Ishikawa (cell line): ENCODE results near the gene FBXO47.

Experiments used
- CREB1 ChIP-seq: IDR thresholded peaks from 2 replicates; pipeline ENCODE4 v1.6.1; 2012; ENCODE audit warnings: low read depth
- EP300 ChIP-seq: IDR thresholded peaks from 2 replicates; pipeline ENCODE4 v1.6.1; 2012; ENCODE audit warnings: borderline replicate concordance
- FOXM1 ChIP-seq: IDR thresholded peaks from 2 replicates; pipeline ENCODE4 v1.6.1; 2012; ENCODE audit warnings: low read depth, borderline replicate concordance
- TAF1 ChIP-seq: IDR thresholded peaks from 2 replicates; pipeline ENCODE4 v1.6.1; 2012; ENCODE audit warnings: low read depth, mild to moderate bottlenecking
- YY1 ChIP-seq: IDR thresholded peaks from 2 replicates; pipeline ENCODE4 v1.6.1; 2012; ENCODE audit warnings: low read depth
- ZBTB7A ChIP-seq: IDR thresholded peaks from 2 replicates; pipeline ENCODE4 v1.6.1; 2012; ENCODE audit warnings: low read depth
- TF ChIP-seq, protein P1 (sequence below): IDR thresholded peaks from 2 replicates; pipeline ENCODE4 v1.6.1; 2012
- TF ChIP-seq, protein P2 (sequence below): IDR thresholded peaks from 2 replicates; pipeline ENCODE4 v1.6.1; 2012
- TF ChIP-seq, protein P3 (sequence below): IDR thresholded peaks from 2 replicates; pipeline ENCODE4 v1.6.1; 2012; ENCODE audit warnings: low read depth, mild to moderate bottlenecking

DNA sequence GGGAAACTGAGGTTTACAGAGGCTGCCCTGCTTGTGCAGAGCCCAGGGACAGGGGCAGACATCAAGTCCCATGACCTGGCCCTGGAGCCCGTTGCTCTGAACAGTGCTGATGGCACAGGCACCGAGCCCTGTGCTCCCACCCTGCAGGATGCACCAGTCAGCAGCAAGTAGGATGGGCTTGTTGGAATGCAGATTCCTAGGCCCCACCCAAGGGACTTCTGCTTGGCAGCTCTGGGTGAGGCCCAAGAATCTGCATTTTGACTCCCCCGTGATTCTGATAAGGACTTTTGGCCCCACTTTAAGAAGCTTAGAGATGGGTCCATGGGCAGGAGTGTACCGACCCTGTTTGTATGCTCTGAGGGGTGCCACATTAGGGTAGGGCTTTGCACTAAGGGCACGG, 74.1 kb downstream of the FBXO47 start:
- TF ChIP-seq CREB1 (no peak), FOXM1 (no peak), ZBTB7A (no peak), YY1 (no peak), EP300 (no peak), TAF1 (no peak)
- TF ChIP-seq, protein P1, sequence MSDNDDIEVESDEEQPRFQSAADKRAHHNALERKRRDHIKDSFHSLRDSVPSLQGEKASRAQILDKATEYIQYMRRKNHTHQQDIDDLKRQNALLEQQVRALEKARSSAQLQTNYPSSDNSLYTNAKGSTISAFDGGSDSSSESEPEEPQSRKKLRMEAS, result no peak
- TF ChIP-seq, protein P2, sequence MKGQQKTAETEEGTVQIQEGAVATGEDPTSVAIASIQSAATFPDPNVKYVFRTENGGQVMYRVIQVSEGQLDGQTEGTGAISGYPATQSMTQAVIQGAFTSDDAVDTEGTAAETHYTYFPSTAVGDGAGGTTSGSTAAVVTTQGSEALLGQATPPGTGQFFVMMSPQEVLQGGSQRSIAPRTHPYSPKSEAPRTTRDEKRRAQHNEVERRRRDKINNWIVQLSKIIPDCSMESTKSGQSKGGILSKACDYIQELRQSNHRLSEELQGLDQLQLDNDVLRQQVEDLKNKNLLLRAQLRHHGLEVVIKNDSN, result no peak
- TF ChIP-seq, protein P3, sequence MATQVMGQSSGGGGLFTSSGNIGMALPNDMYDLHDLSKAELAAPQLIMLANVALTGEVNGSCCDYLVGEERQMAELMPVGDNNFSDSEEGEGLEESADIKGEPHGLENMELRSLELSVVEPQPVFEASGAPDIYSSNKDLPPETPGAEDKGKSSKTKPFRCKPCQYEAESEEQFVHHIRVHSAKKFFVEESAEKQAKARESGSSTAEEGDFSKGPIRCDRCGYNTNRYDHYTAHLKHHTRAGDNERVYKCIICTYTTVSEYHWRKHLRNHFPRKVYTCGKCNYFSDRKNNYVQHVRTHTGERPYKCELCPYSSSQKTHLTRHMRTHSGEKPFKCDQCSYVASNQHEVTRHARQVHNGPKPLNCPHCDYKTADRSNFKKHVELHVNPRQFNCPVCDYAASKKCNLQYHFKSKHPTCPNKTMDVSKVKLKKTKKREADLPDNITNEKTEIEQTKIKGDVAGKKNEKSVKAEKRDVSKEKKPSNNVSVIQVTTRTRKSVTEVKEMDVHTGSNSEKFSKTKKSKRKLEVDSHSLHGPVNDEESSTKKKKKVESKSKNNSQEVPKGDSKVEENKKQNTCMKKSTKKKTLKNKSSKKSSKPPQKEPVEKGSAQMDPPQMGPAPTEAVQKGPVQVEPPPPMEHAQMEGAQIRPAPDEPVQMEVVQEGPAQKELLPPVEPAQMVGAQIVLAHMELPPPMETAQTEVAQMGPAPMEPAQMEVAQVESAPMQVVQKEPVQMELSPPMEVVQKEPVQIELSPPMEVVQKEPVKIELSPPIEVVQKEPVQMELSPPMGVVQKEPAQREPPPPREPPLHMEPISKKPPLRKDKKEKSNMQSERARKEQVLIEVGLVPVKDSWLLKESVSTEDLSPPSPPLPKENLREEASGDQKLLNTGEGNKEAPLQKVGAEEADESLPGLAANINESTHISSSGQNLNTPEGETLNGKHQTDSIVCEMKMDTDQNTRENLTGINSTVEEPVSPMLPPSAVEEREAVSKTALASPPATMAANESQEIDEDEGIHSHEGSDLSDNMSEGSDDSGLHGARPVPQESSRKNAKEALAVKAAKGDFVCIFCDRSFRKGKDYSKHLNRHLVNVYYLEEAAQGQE, result no peak
